GM21717 (cell line): Measurements from ENCODE around the gene RASSF1.

ENCODE experiments used
- ATAC-seq: cut with Tn5 transposase; IDR thresholded peaks from one replicate; pipeline ENCODE4 v1.9.1; 2021; ENCODE audit warnings: mild to moderate bottlenecking, moderate library complexity; ENCODE audit not compliant: unreplicated experiment

The RASSF1 gene

GRCh38 chr3:50345586-50346234 is 5.1 kb upstream of the RASSF1 start, which contains the start of gene ZMYND10:
ZMYND10 (minus strand) TSS chr3:50345732; CDS start chr3:50345579, 153 bp downstream.
- ATAC-seq = no peak

- ATAC-seq = no peak
Observed at GRCh38 chr3:50345008-50345407, 4.4 kb upstream of the RASSF1 start.

- no peak for ATAC-seq
Observed at GRCh38 chr3:50342813-50343633, 2.4 kb upstream of the RASSF1 start.

- no peak for ATAC-seq
Observed at GRCh38 chr3:50341996-50342650, 1.5 kb upstream of the RASSF1 start.

GRCh38 chr3:50341537-50341936 is 901 bp upstream of the RASSF1 start:
- no peak for ATAC-seq

GRCh38 chr3:50340147-50340447 is 539 bp downstream of the RASSF1 start:
- no peak for ATAC-seq

- ATAC-seq = no peak
Observed at GRCh38 chr3:50339485-50340146, 1.0 kb downstream of the RASSF1 start.

GRCh38 chr3:50338965-50339364 is 1.7 kb downstream of the RASSF1 start:
- ATAC-seq = no peak

GRCh38 chr3:50337175-50337861 is 3.3 kb downstream of the RASSF1 start:
- peak; percentile 61 for ATAC-seq

GRCh38 chr3:50336452-50337174 is 4.0 kb downstream of the RASSF1 start:
- ATAC-seq = peak; percentile 31

- no peak for ATAC-seq
Observed at GRCh38 chr3:50334339-50335075, 6.1 kb downstream of the RASSF1 start.

- no peak for ATAC-seq
Observed at GRCh38 chr3:50333744-50334328, 6.8 kb downstream of the RASSF1 start.

- ATAC-seq = no peak
Observed at GRCh38 chr3:50331364-50331907, 9.2 kb downstream of the RASSF1 start.

GRCh38 chr3:50330330-50330729 is 10.3 kb downstream of the RASSF1 start:
- ATAC-seq = no peak

- ATAC-seq = peak; percentile 69
Observed at GRCh38 chr3:50327943-50328691, 12.5 kb downstream of the RASSF1 start, which contains the start of gene TUSC2. TUSC2 (minus strand) TSS chr3:50328223; CDS start chr3:50328099, 124 bp downstream.

GRCh38 chr3:50327129-50327528 is 13.5 kb downstream of the RASSF1 start:
- no peak for ATAC-seq

- ATAC-seq = no peak
Observed at GRCh38 chr3:50326182-50326541, 14.5 kb downstream of the RASSF1 start.
